Measurements from ENCODE around the gene ATF4.

Gene ATF4

DNA sequence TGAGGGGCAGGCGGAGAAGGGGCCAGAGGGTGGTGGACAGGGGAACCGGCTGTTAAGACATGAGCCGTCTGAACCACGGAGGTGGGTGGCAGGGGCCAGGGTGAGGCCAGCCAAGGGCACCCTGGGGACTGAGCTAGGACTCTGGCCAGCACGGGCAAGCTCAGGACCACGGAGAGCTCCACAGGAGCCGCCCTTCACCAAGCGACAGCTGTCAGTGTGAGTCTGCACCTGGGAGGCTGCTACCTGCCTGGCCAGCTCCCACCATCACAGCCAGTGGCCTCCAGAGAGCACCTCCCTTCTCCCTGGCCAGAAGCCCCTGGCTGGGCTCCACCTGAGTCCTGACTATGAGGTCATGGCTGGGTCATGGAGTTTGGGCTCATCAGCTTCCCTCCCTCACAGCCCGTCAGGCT lies 41.9 kb upstream of the ATF4 start:
- H3K27me3 ChIP-seq (ENCODE audit: control insufficient read depth, insufficient read depth, low read length), result no peaks in the 10 kb centered on the region
- no peak overlapping the region for H3K27ac ChIP-seq (ENCODE audit: low read depth, low read length)
- H3K9me3 ChIP-seq (ENCODE audit: control insufficient read depth, insufficient read depth, low read length), result no peaks in the 10 kb centered on the region
- H3K9ac ChIP-seq (ENCODE audit: low read depth, low read length), result no peak overlapping the region
- peaks cover 5% of the 10 kb centered on the region for H3K4me1 ChIP-seq (ENCODE audit: control insufficient read depth, insufficient read depth, low read length)
- no peak overlapping the region for H3K4me3 ChIP-seq (ENCODE audit: low read depth, low read length)
- no peaks in the 10 kb centered on the region for H3K36me3 ChIP-seq (ENCODE audit: control insufficient read depth, insufficient read depth, low read length)

- Histone ChIP-seq H3K27me3 (ENCODE audit: control insufficient read depth, insufficient read depth, low read length) (no peaks in the 10 kb centered on the region), H3K36me3 (ENCODE audit: control insufficient read depth, insufficient read depth, low read length) (no peaks in the 10 kb centered on the region), H3K4me1 (ENCODE audit: control insufficient read depth, insufficient read depth, low read length) (peaks cover 3% of the 10 kb centered on the region), H3K4me3 (ENCODE audit: low read depth, low read length) (no peak overlapping the region), H3K27ac (ENCODE audit: low read depth, low read length) (no peak overlapping the region), H3K9me3 (ENCODE audit: control insufficient read depth, insufficient read depth, low read length) (no peaks in the 10 kb centered on the region), H3K9ac (ENCODE audit: low read depth, low read length) (no peak overlapping the region)
These were observed 41.1 kb upstream of the ATF4 start for GRCh38 chr22:39479254-39479653.

DNA sequence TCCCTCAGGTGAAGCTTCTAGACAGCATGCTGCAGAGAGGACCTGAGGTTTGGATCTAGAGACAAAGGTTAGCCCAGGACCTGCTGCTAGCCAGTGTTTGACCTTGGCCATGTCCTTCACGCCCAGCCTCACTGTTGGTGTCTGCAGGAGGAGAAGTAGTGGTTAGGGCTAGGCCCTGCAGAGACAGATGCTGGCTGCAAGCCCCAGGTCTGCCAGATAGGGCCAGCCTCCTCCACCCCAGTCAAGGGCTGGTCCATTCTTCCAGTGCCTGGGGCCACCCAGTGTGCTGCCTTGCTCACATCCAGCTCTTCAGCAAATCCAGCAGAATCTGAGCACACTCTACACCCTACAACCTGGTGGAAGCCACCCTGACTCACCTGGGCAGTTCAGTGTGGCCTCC lies 39.8 kb upstream of the ATF4 start:
- Histone ChIP-seq H3K27me3 (ENCODE audit: control insufficient read depth, insufficient read depth, low read length) (no peaks in the 10 kb centered on the region), H3K36me3 (ENCODE audit: control insufficient read depth, insufficient read depth, low read length) (no peaks in the 10 kb centered on the region), H3K4me3 (ENCODE audit: low read depth, low read length) (no peak overlapping the region), H3K9me3 (ENCODE audit: control insufficient read depth, insufficient read depth, low read length) (no peaks in the 10 kb centered on the region), H3K9ac (ENCODE audit: low read depth, low read length) (no peak overlapping the region), H3K4me1 (ENCODE audit: control insufficient read depth, insufficient read depth, low read length) (no peaks in the 10 kb centered on the region), H3K27ac (ENCODE audit: low read depth, low read length) (no peak overlapping the region)

DNA sequence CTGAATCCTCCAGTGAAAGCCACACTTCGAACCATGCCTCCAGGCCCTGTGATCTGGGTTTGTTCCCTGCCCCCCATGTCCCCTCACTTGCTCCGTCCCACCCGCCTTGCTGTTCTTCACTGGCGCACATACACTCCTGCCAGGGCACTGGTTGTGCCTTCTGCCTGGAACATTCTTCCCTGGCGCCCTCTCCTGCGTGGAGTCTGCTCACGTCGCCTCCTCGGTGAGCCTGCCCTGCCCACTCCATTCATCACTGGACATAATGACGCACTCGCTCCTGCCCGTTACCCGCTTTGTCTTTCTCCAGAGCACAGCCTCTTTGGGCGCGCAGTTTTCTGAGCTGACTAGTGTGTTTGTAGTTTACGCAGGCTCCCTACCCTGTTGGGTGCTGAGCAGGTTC lies 39.3 kb upstream of the ATF4 start:
- H3K36me3 ChIP-seq (ENCODE audit: control insufficient read depth, insufficient read depth, low read length), result no peaks in the 10 kb centered on the region

DNA sequence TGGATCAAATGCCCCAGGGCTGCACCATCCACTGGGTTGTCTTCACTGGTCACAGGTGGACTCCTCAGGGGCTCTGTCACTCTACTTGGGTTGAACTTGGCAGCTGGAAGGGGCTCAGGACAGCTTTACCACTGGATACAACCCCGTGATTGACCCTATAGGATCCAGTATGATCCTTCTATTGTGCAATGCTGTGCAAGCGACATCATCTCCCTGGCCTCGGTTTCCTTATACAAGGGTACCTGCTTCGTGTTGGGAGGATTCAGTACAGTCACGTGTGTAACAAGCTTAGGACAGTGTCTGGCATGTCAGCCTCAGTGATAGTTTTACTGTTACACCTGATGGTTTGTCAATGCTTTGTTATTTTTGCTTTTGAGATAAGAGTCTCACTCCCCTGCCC lies 38.8 kb upstream of the ATF4 start:
- Histone ChIP-seq H3K27ac (ENCODE audit: low read depth, low read length) (no peak overlapping the region), H3K36me3 (ENCODE audit: control insufficient read depth, insufficient read depth, low read length) (no peaks in the 10 kb centered on the region), H3K4me3 (ENCODE audit: low read depth, low read length) (no peak overlapping the region), H3K27me3 (ENCODE audit: control insufficient read depth, insufficient read depth, low read length) (no peaks in the 10 kb centered on the region), H3K4me1 (ENCODE audit: control insufficient read depth, insufficient read depth, low read length) (no peaks in the 10 kb centered on the region), H3K9ac (ENCODE audit: low read depth, low read length) (no peak overlapping the region), H3K9me3 (ENCODE audit: control insufficient read depth, insufficient read depth, low read length) (no peaks in the 10 kb centered on the region)

More for the DNA sequence above, 39.3 kb upstream of the ATF4 start:
- Histone ChIP-seq H3K4me3 (ENCODE audit: low read depth, low read length) (no peak overlapping the region), H3K4me1 (ENCODE audit: control insufficient read depth, insufficient read depth, low read length) (no peaks in the 10 kb centered on the region), H3K9me3 (ENCODE audit: control insufficient read depth, insufficient read depth, low read length) (no peaks in the 10 kb centered on the region), H3K27ac (ENCODE audit: low read depth, low read length) (no peak overlapping the region), H3K9ac (ENCODE audit: low read depth, low read length) (no peak overlapping the region), H3K27me3 (ENCODE audit: control insufficient read depth, insufficient read depth, low read length) (no peaks in the 10 kb centered on the region)

GRCh38 chr22:39482768-39483167 lies 37.6 kb upstream of the ATF4 start:
- H3K4me1 ChIP-seq (ENCODE audit: control insufficient read depth, insufficient read depth, low read length), result no peaks in the 10 kb centered on the region
- H3K27ac ChIP-seq (ENCODE audit: low read depth, low read length), result no peak overlapping the region
- no peak overlapping the region for H3K9ac ChIP-seq (ENCODE audit: low read depth, low read length)
- no peak overlapping the region for H3K4me3 ChIP-seq (ENCODE audit: low read depth, low read length)
- H3K36me3 ChIP-seq (ENCODE audit: control insufficient read depth, insufficient read depth, low read length), result no peaks in the 10 kb centered on the region
- H3K27me3 ChIP-seq (ENCODE audit: control insufficient read depth, insufficient read depth, low read length), result no peaks in the 10 kb centered on the region
- H3K9me3 ChIP-seq (ENCODE audit: control insufficient read depth, insufficient read depth, low read length), result no peaks in the 10 kb centered on the region

DNA sequence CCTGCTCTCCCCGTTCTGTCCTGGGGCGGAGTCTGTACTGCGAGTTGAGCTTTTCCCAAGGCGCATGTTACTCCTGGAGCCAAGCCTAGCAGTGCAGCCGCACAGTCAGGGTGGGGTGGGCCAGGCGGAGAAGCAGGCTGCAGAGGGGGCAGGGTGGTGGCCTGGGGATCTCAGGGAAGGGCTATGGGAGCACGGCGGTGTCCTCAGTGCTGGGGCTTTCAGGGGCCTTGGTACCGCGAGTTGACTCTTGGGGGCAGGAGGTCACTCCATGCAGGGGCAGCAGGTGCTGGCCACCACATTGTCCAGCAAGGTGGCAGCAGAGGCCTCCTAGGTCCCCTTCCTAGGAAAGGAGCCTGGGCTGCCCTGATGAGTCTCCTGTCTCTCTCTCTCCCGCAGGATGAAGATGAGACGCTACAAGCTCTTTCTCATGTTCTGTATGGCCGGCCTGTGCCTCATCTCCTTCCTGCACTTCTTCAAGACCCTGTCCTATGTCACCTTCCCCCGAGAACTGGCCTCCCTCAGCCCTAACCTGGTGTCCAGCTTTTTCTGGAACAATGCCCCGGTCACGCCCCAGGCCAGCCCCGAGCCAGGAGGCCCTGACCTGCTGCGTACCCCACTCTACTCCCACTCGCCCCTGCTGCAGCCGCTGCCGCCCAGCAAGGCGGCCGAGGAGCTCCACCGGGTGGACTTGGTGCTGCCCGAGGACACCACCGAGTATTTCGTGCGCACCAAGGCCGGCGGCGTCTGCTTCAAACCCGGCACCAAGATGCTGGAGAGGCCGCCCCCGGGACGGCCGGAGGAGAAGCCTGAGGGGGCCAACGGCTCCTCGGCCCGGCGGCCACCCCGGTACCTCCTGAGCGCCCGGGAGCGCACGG lies 33.2 kb upstream of the ATF4 start:
- no peaks in the 10 kb centered on the region for H3K27me3 ChIP-seq (ENCODE audit: control insufficient read depth, insufficient read depth, low read length)
- H3K36me3 ChIP-seq (ENCODE audit: control insufficient read depth, insufficient read depth, low read length), result no peaks in the 10 kb centered on the region
- no peak overlapping the region for H3K27ac ChIP-seq (ENCODE audit: low read depth, low read length)
- H3K9me3 ChIP-seq (ENCODE audit: control insufficient read depth, insufficient read depth, low read length), result no peaks in the 10 kb centered on the region
- peaks cover 4% of the 10 kb centered on the region; the same call in 1 of the 2 replicates for H3K4me1 ChIP-seq (ENCODE audit: control insufficient read depth, insufficient read depth, low read length)
- no peak overlapping the region for H3K9ac ChIP-seq (ENCODE audit: low read depth, low read length)
- no peak overlapping the region for H3K4me3 ChIP-seq (ENCODE audit: low read depth, low read length)

DNA sequence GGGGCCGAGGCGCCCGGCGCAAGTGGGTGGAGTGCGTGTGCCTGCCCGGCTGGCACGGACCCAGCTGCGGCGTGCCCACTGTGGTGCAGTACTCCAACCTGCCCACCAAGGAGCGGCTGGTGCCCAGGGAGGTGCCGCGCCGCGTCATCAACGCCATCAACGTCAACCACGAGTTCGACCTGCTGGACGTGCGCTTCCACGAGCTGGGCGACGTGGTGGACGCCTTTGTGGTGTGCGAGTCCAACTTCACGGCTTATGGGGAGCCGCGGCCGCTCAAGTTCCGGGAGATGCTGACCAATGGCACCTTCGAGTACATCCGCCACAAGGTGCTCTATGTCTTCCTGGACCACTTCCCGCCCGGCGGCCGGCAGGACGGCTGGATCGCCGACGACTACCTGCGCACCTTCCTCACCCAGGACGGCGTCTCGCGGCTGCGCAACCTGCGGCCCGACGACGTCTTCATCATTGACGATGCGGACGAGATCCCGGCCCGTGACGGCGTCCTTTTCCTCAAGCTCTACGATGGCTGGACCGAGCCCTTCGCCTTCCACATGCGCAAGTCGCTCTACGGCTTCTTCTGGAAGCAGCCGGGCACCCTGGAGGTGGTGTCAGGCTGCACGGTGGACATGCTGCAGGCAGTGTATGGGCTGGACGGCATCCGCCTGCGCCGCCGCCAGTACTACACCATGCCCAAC lies 32.4 kb upstream of the ATF4 start:
- no peak overlapping the region for H3K9ac ChIP-seq (ENCODE audit: low read depth, low read length)
- H3K9me3 ChIP-seq (ENCODE audit: control insufficient read depth, insufficient read depth, low read length), result no peaks in the 10 kb centered on the region
- H3K27me3 ChIP-seq (ENCODE audit: control insufficient read depth, insufficient read depth, low read length), result no peaks in the 10 kb centered on the region
- H3K4me3 ChIP-seq (ENCODE audit: low read depth, low read length), result no peak overlapping the region
- H3K27ac ChIP-seq (ENCODE audit: low read depth, low read length), result no peak overlapping the region
- H3K36me3 ChIP-seq (ENCODE audit: control insufficient read depth, insufficient read depth, low read length), result no peaks in the 10 kb centered on the region
- H3K4me1 ChIP-seq (ENCODE audit: control insufficient read depth, insufficient read depth, low read length), result peaks cover 4% of the 10 kb centered on the region; the same call in 1 of the 2 replicates

DNA sequence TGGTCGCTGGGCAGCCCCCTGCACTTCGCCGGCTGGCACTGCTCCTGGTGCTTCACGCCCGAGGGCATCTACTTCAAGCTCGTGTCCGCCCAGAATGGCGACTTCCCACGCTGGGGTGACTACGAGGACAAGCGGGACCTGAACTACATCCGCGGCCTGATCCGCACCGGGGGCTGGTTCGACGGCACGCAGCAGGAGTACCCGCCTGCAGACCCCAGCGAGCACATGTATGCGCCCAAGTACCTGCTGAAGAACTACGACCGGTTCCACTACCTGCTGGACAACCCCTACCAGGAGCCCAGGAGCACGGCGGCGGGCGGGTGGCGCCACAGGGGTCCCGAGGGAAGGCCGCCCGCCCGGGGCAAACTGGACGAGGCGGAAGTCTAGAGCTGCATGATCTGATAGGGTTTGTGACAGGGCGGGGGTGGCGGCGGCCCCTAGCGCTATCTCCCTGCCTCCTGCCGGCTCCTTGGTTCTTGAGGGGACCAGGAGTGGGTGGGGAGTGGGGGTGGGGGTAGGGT lies 31.7 kb upstream of the ATF4 start:
- Histone ChIP-seq H3K27ac (ENCODE audit: low read depth, low read length) (no peak overlapping the region), H3K4me3 (ENCODE audit: low read depth, low read length) (no peak overlapping the region), H3K4me1 (ENCODE audit: control insufficient read depth, insufficient read depth, low read length) (peaks cover 4% of the 10 kb centered on the region; the same call in 1 of the 2 replicates), H3K9me3 (ENCODE audit: control insufficient read depth, insufficient read depth, low read length) (no peaks in the 10 kb centered on the region), H3K36me3 (ENCODE audit: control insufficient read depth, insufficient read depth, low read length) (no peaks in the 10 kb centered on the region), H3K9ac (ENCODE audit: low read depth, low read length) (no peak overlapping the region), H3K27me3 (ENCODE audit: control insufficient read depth, insufficient read depth, low read length) (0 out of 2 replicates have a peak, but pooled peaks cover 3% of the 10 kb centered on the region)

GRCh38 chr22:39489094-39490068 lies 31.0 kb upstream of the ATF4 start:
- no peaks in the 10 kb centered on the region for H3K9me3 ChIP-seq (ENCODE audit: control insufficient read depth, insufficient read depth, low read length)
- peaks cover 9% of the 10 kb centered on the region; the same call in 1 of the 2 replicates for H3K27me3 ChIP-seq (ENCODE audit: control insufficient read depth, insufficient read depth, low read length)
- 0 out of 2 replicates have a peak overlapping the region, but pooled peaks have one; percentile 18 for H3K4me3 ChIP-seq (ENCODE audit: low read depth, low read length)
- H3K4me1 ChIP-seq (ENCODE audit: control insufficient read depth, insufficient read depth, low read length), result peaks cover 4% of the 10 kb centered on the region; the same call in 1 of the 2 replicates
- no peaks in the 10 kb centered on the region for H3K36me3 ChIP-seq (ENCODE audit: control insufficient read depth, insufficient read depth, low read length)
- H3K27ac ChIP-seq (ENCODE audit: low read depth, low read length), result no peak overlapping the region
- H3K9ac ChIP-seq (ENCODE audit: low read depth, low read length), result no peak overlapping the region

Data from HUES48 (cell line).